A673 (cell line): Measurements from ENCODE around the gene PRPSAP2. TPM values are rescaled to one million over a fixed set of nuclear protein-coding genes. Genes with fewer than 3 reads are reported as not detected.
A peak's percentile ranks its signal among the peaks of the same experiment; 100 is the strongest.

Source experiments
- BruUV-seq: library from RNA; stranded (reverse); fragments of 400-500 nt; replicated peaks from 2 replicates; lab custom pipeline; 2021; lab: Mats Ljungman, UMichigan
- CTCF ChIA-PET: fragments of 300-600 bp; sonication (Branson Sonifier 250); formaldehyde crosslinking; loops from one replicate; lab custom pipeline; 2022; ENCODE audit warnings: antibody characterized with exemption; lab: Charles Lee
- POLR2A ChIA-PET: fragments of 300-600 bp; sonication (Branson Sonifier 250); formaldehyde crosslinking; loops from one replicate; lab custom pipeline; 2022; ENCODE audit warnings: antibody characterized with exemption; ENCODE audit not compliant: low non-redundant PET; lab: Charles Lee
- DNase-seq: peaks from one replicate; pipeline ENCODE4 v3.0.0-alpha.2; 2015; ENCODE audit warnings: low spot score
- H3K27ac ChIP-seq: fragments of 200-600 bp; sonication (generic); 2 replicates; pipeline ENCODE4 v1.5.1; 2016; ENCODE audit warnings: mixed run types, low read depth, mild to moderate bottlenecking, mixed read lengths, antibody characterized with exemption, low read length; ENCODE audit not compliant: poor library complexity, severe bottlenecking
- H3K27me3 ChIP-seq: fragments of 200-600 bp; sonication (generic); replicated peaks from 2 replicates; pipeline ENCODE4 v1.6.1; 2017; ENCODE audit warnings: mixed run types, low read depth, mild to moderate bottlenecking, mixed read lengths, antibody characterized with exemption, low read length; ENCODE audit not compliant: insufficient read depth, poor library complexity
- H3K36me3 ChIP-seq: fragments of 200-600 bp; sonication (generic); 2 replicates; pipeline ENCODE4 v1.6.1; 2016; ENCODE audit warnings: mixed run types, mild to moderate bottlenecking, mixed read lengths, antibody characterized with exemption, low read length; ENCODE audit not compliant: insufficient read depth, poor library complexity, severe bottlenecking
- H3K4me1 ChIP-seq: fragments of 200-600 bp; sonication (generic); 2 replicates; pipeline ENCODE4 v1.6.1; 2017; ENCODE audit warnings: mixed run types, mild to moderate bottlenecking, mixed read lengths, antibody characterized with exemption, low read length; ENCODE audit not compliant: insufficient read depth, poor library complexity, severe bottlenecking
- H3K4me3 ChIP-seq: fragments of 200-600 bp; sonication (generic); 2 replicates; pipeline ENCODE4 v1.5.1; 2016; ENCODE audit warnings: low read depth, mixed run types, mild to moderate bottlenecking, mixed read lengths, low read length; ENCODE audit not compliant: poor library complexity, severe bottlenecking
- H3K9me3 ChIP-seq: fragments of 200-600 bp; sonication (generic); 2 replicates; pipeline ENCODE4 v1.6.1; 2016; ENCODE audit warnings: mixed run types, low read depth, mild to moderate bottlenecking, mixed read lengths, antibody characterized with exemption, low read length; ENCODE audit not compliant: poor library complexity, severe bottlenecking
- CTCF ChIP-seq: fragments of 300-800, 200-600 bp; sonication (generic); conservative IDR thresholded peaks from 2 replicates; pipeline ENCODE4 v1.5.1; 2017; ENCODE audit warnings: low read depth, mild to moderate bottlenecking, antibody characterized with exemption, low read length, moderate library complexity, mixed read lengths
- EZH2 ChIP-seq: fragments of 200-600 bp; sonication (generic); IDR thresholded peaks from 2 replicates; pipeline ENCODE4 v1.6.1; 2017; ENCODE audit warnings: borderline replicate concordance, low read depth, mild to moderate bottlenecking, mixed read lengths, antibody characterized with exemption, low read length; ENCODE audit not compliant: poor library complexity, severe bottlenecking
- intact Hi-C: fragments of 100-400 bp; cut with micrococcal nuclease; formaldehyde crosslinking; loops from one replicate; pipeline ENCODE4 v1.10.0; 2022; ENCODE audit not compliant: unreplicated experiment
- total RNA-seq: library from RNA; stranded (reverse); gene quantifications from 2 replicates; pipeline ENCODE4 v1.2.3, GENCODE V29; 2021

The PRPSAP2 gene
- total RNA-seq, 1 experiment from 2014 or later = 72.1 TPM

- no peak overlapping the region for H3K4me3 ChIP-seq
- peaks cover 12% of the 10 kb centered on the region for H3K4me1 ChIP-seq
- H3K27me3 ChIP-seq = no peaks in the 10 kb centered on the region
- no peaks in the 10 kb centered on the region for H3K36me3 ChIP-seq
- no peaks in the 10 kb centered on the region for H3K9me3 ChIP-seq
- no TSS peak for BruUV-seq
- intact Hi-C loops = no loop called here
- no peak for DNase-seq
- TF ChIP-seq CTCF = no peak
- TF ChIP-seq EZH2 = no peak
- ChIA-PET POLR2A (no interaction called here), CTCF (no interaction called here)
- no peak overlapping the region for H3K27ac ChIP-seq
These were observed 3.0 kb upstream of the PRPSAP2 start for GRCh38 chr17:18854956-18855355.

GRCh38 chr17:18855831-18856569 is 1.9 kb upstream of the PRPSAP2 start:
- BruUV-seq = no TSS peak
- no peaks in the 10 kb centered on the region for H3K36me3 ChIP-seq
- TF ChIP-seq CTCF (no peak), EZH2 (no peak)
- POLR2A ChIA-PET = no interaction called here
- H3K27ac ChIP-seq = peak overlapping the region; percentile 61
- intact Hi-C loops = no loop called here
- no peaks in the 10 kb centered on the region for H3K9me3 ChIP-seq
- peak; percentile 97 for DNase-seq
- CTCF ChIA-PET = no interaction called here
- H3K4me1 ChIP-seq = peaks cover 12% of the 10 kb centered on the region
- no peaks in the 10 kb centered on the region for H3K27me3 ChIP-seq
- peak overlapping the region; percentile 49 for H3K4me3 ChIP-seq

- Histone ChIP-seq H3K36me3 (no peaks in the 10 kb centered on the region), H3K9me3 (no peaks in the 10 kb centered on the region), H3K27me3 (no peaks in the 10 kb centered on the region), H3K4me3 (peak overlapping the region; percentile 49), H3K4me1 (peaks cover 12% of the 10 kb centered on the region), H3K27ac (peak overlapping the region; percentile 61)
- ChIA-PET CTCF (no interaction called here), POLR2A (no interaction called here)
- no peak for TF ChIP-seq EZH2
- no peak for TF ChIP-seq CTCF
- no TSS peak for BruUV-seq
- intact Hi-C loops = no loop called here
- no peak for DNase-seq
These were observed 1.4 kb upstream of the PRPSAP2 start for GRCh38 chr17:18856570-18856915.
